H54 (cell line): Measurements from ENCODE around the gene B3GALT4.

ENCODE experiments used
- DNase-seq: peaks from one replicate; pipeline ENCODE4 v3.0.0; 2011; ENCODE audit warnings: low spot score, mixed read lengths; ENCODE audit not compliant: insufficient read length
- FAIRE-seq: peaks from 3 replicates; lab custom pipeline; 2011; peaks lifted over from hg19 to GRCh38; lab: Jason Lieb, UNC
- POLR2A ChIP-seq: IDR thresholded peaks from 2 replicates; pipeline ENCODE4 v1.6.1; 2011; ENCODE audit warnings: low read depth, mild to moderate bottlenecking, low read length

Gene B3GALT4

DNA sequence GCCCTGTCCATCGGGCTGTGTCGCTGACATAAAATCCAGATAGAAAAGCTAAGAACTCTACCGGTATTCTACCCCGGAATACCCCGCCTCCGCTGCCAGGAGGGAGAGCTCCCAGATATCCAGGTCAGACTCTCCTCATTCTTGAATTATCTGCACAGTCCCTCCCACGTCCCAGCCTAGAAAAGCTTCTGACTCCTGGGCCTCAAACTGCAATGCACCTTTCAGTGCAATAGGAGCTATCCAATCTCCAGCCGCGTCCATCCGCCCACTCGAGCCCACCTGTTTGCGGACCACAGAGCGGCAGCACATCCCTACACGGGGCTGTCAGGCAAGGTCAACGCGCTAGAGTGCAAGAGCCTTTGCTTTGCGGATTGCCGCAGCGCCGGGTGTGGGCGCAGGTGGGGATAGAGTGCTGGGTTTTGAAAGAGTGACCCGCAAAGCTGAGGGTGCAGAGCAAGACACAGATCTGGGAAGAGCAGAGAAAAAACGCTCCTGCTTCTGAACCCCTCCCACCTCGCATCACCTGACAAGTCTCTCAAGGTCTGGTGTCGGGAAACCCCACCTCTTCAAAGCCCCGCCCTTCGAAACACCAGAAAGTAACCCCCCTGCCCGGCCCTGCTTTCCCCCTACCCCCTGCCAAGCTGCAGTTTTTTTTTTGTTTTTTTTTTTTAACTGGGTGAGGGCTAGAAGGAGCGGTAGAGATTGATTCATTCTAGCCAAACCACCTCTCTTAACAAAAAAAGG is 35.6 kb downstream of the B3GALT4 start:
- no peak for TF ChIP-seq POLR2A
- no peak for FAIRE-seq
- peak; percentile 74 for DNase-seq

DNA sequence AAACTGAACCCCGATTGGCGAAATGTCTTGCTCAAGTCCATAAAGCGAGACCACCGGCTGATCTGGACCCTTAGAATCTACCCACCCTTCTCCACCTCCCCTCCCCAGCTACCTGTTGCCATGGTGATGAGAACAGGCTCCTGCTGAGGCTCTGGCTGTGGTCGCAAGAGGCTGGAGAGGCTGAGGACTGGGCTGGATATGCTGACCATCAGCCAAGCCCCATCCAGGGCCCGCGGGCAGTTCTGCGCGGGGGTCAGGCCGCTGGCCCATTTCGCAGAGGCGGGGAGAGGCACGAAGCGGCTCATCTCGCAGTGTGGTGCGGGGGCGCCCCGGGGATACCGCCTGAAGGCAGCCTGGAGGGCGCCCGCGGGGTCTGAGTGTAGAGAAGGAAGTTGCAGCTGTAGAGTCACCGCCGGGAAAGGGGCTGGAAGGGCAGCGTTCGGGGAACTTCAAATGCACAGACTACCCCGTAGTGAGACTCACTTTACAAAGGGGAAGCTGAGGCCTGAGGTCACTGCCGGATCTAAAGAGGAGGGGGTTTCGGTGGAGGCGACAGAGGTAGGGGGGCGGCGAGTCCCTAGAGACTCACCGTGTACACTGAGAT is 36.3 kb downstream of the B3GALT4 start:
- no peak for FAIRE-seq
- no peak for TF ChIP-seq POLR2A
- peak; percentile 31 for DNase-seq

DNA sequence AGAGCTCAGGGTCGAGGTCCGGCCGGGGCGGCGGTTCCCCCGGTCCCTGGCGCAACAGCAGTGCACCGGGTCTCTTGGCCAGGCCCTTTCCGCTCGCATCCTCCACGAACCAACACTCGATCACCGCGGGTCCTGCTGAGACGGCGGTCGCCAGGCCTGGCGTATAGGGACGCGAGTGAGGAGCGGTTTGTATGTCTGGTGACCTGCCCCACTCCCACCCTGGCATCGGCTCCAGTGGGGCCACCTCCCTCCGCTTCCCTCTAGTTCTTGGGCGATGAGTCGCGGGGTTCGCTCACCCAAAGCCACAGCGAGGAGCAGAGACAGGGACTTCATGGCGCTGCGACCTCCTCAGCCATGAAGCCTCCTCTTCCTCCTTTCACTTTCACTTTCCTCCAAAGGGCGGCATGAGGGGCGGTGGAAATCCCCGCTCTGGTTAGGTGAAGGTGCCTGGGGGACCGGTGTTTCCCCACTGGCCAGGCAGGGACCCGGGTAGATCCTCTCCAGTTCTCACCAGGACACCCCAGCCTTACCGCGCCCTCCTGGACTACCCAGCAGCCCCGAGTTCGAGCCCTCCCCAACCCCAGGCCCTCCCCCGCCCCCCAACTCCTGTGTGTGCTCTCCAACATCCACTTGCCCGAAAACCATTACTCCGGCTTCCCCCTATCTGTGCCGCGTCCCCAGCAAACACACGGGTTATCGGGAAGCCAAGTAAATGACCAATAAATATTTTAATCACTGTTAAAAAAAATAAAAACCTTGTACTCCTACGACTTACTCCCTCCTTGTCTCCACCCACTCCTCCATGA is 37.0 kb downstream of the B3GALT4 start, which contains the start of gene TAPBP:
TAPBP (minus strand) TSS at position 370 of the 806 bp plus-strand sequence; CDS start at position 333, 37 bp downstream.
- TF ChIP-seq POLR2A, result no peak; the same call in none of the 2 replicates
- DNase-seq (peak; percentile 42), FAIRE-seq (no peak)

DNA sequence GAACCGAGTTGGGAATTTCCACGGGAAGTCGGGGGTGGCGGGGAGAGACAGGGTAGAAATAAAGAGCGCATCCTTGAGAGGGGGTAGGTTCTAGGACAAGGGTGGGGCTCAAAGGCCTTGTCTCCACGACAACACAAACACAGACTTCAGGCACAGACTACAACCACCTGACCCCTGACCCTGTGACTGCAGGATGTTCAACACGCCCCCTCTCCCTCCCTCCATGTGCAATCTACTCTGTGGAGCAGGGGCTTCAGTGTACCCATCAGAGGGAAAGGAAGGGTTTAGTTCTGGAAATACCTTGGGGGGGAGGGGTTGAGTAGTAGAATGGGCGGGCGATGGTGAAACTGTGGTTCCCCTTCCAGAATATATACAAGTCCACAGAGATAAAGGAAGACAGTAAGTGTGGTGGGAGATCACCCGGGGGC is 37.6 kb downstream of the B3GALT4 start:
- no peak for TF ChIP-seq POLR2A
- FAIRE-seq (no peak), DNase-seq (peak; percentile 35)

DNA sequence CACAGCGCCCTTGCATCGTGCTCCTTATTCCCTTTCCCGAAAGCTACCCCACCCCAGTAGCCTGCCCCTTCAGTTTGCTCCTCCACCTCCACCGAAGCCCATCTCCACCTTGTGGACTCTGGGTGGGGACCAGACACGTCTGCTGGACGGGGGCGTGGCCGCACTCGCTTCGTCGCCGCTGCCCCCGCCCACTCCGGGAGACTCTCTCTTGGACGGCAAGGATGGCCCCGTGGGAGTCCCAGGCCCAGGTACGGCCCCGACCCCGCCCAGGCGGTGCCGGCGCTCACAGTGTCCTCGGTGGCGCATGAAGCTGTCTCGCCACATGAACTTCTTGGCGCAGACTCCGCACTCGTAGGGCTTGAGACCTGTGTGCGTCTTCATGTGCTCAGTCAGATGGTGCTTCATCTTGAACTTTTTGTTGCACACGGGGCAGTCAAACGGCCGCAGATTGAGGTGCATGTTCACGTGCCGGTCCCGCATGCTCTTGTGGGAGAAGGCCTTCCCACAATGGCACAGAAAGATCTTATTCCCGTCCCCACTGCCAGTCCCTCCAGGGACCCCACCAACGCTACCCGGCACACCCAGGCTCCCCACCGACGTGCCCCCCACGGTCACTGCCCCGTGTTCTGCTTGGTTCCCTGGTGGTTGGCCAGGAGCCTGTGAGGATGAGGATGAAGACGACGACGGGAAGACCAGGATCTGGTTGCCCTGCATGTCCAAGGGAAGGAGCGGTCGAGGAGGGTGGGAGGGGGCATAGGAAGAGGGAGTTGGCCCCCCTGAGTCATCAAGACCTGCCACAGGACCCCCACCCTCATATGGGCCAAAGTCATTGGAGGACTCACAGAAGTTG is 38.2 kb downstream of the B3GALT4 start:
- DNase-seq, result no peak
- FAIRE-seq, result no peak

DNA sequence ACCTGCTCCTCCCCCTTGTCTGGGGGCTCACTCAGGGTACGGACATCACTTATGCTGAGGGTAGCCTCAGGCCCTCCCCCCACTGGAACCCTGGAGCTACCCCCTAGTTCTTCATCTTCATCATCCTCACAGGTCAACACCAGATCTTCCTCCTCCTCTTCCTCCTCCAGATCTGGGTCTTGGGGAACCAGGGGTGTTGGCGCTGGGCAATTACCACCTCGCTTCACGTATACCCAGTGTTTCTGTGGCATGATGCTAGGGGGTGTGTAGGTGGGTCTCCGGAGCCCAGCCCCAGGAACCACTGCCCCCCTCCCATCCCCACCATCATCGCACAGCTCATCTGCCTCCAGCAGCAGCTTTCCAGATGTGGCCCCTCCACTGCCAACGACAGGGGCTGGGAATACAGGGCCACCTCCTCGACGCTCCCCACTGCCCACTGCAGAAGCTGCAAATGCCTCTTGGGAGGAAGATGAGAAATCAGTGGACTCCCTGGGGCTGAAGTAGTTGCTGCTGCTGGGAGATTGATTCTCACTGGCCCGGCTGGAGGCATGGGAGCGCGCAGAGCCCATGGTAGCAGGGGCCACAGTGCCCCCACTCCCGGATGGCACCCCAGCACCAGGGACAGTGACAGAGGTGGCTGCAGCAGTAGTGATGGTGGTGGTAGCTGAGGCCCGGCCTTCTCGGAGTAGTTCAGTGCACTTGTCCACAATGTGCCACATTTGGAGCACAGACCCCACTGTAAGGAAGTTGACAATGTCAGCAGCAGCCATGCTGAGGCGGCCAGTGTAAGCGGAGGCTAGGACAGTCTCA is 39.1 kb downstream of the B3GALT4 start:
- FAIRE-seq, result no peak
- no peak for DNase-seq
- no peak for TF ChIP-seq POLR2A

More for the DNA sequence above, 38.2 kb downstream of the B3GALT4 start:
- TF ChIP-seq POLR2A, result no peak

DNA sequence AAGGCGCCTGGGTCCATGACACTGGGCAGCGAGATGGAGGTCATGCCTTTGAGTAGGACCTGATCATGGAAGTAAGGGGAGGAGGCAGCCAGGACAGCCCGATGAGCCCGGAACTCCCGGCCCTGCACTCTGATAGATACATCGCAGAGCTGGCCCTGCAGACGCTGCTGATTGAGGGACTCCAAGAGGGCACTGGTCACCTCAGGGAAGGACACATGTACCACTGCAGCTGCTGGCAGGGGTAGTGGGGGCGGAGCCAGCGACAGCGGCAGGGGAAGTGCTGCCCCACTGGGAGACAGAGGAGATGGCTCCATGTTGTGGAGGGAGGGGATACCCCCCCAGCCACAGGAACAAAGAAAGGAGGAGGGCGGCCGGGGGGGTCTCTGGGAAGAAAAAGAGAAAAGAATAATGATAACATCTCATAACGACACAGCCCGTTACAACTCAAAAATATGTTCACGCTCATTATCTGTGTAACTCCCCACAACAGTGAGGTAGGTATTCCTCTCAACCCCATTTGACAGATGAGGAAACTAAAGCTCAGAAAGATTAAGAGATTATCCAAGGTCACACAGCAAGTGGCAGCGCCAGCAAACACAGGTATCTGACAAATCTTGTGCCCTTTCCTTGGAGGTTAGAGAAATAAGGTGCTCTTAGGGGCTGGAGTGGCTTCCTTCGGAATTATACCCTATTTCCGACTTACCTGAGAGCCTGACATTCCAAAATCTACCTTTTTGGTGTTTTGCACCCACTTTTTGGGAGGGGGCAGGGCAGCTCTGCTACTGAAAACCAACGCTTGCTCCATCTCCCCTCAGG is 39.9 kb downstream of the B3GALT4 start:
- TF ChIP-seq POLR2A, result no peak
- FAIRE-seq (no peak), DNase-seq (no peak)

DNA sequence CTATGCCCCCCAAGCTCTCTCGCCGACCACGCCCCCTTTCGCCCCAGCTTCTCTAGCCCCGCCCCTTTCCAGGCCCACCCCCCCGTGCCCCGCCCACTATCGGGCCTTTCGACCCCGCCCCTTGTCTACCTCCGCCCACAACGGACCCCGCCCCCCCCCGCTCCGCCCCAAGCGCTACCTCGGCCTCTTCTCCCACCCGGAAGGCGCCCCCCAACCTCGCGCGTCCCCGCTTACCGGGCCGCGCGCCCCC is 40.4 kb downstream of the B3GALT4 start:
- TF ChIP-seq POLR2A, result no peak
- no peak for FAIRE-seq
- DNase-seq, result peak; percentile 26

DNA sequence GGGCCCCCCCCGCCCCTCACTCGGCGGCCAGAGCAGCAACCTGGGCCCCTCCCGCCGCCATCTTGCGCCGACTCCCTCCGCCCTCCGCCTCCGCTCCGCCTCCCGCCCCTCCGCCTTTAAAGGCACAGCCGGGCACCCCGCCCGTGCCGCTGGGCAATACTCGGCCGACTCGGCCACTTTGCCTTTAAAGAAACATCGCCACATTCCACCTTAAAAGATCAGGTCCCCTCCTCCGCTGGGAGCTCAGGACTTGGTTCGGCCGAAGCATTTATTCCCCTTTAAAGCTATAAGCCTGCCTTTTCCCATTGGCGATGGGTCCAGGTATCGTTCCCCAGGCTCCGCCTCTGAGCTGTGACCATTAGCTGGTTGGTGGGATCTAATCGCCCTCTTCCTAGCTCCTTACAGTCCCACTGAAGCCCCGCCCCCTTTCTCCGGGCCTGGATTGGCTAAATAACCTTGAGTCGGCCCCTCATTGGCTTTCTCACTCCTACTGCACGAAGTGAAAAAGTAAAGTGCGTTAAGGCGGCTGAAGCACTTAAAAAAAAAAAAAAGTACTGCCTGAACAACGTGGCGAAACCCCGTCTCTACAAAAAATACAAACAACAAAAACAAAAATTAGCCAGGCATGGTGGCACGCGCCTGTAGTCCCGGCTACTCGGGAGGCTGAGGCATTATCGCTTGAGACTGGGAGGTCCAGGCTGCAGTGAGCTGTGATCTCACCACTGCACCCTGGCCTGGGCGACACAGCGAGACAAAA is 40.9 kb downstream of the B3GALT4 start, which contains the start of gene ZBTB22:
ZBTB22 (minus strand) TSS at position 76 of the 757 bp plus-strand sequence. CDS start 828 bp downstream, outside the sequence.
- FAIRE-seq, result peak; percentile 69
- DNase-seq, result peak; percentile 79
- no peak for TF ChIP-seq POLR2A

DNA sequence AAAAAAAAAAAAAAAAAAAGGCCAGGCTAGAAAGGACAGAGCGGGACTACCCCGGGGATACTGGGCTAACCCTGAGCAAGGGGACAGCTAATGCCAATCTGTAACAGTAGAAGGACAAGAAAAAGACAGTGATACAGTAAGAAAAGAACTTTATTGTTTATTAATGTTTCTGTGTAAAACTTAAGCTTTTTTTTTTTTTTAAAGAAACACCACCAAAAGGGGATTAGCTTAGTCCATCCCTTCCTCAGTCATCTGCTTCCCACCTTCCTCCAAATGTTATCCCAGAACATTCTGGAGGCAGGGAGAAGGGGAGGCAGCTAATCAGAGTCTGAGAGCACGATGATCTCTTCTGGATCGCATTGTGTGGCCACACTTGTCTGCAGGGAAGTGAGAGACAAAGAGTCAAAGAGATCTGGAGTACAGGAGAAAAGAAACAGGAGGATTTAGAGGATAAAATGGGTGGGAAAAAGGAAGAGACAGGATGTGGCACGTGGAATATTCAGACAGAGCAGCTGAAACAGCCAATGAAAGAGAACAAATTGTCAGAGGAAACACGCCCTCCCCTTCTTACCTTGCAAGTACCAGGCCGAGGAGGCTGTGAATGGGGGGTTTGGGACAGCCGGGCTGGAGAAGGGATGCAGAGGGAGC is 41.6 kb downstream of the B3GALT4 start:
- FAIRE-seq (no peak), DNase-seq (no peak)
- no peak for TF ChIP-seq POLR2A

DNA sequence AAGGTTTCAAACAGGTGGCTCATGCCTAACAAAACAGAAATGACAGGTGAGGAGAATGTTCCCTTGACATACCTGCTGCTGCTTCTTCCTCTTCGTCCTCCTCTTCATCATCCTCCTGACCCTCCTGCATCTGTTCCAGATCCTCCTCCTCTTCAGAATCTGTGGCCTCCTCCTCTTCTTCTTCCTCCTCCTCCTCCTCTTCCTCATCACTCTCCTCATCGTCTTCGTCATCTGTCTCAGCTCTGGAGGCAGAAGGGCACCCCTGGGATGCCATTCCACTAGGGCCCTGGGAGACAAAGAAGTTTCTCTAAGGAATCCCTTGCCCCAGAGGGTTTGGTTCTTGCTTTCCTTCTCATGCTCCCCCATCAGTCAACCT is 43.0 kb downstream of the B3GALT4 start:
- no peak for TF ChIP-seq POLR2A
- no peak for FAIRE-seq

More for the DNA sequence above, 43.0 kb downstream of the B3GALT4 start:
- no peak for DNase-seq
